HT-29 (cell line): ENCODE data around the gene SLIT3. TPM values are rescaled to one million over a fixed set of nuclear protein-coding genes. Genes with fewer than 3 reads are reported as not detected.
A peak's percentile ranks its signal among the peaks of the same experiment; 100 is the strongest.

Experiments used
- DNase-seq: peaks from one replicate; pipeline ENCODE4 v3.0.0-alpha.2; 2015; ENCODE audit warnings: low spot score
- total RNA-seq: library from RNA; depleted of rRNA; stranded (reverse); fragments of >200 nt; shearing (Covaris generic); gene quantifications from 2 replicates; pipeline ENCODE4 v1.2.3, GENCODE V29; 2014

The SLIT3 gene
- total RNA-seq, 1 experiment from 2014 or later = not detected

- no peak for DNase-seq
These were observed 305.9 kb downstream of the SLIT3 start for GRCh38 chr5:168995024-168995423.

DNA sequence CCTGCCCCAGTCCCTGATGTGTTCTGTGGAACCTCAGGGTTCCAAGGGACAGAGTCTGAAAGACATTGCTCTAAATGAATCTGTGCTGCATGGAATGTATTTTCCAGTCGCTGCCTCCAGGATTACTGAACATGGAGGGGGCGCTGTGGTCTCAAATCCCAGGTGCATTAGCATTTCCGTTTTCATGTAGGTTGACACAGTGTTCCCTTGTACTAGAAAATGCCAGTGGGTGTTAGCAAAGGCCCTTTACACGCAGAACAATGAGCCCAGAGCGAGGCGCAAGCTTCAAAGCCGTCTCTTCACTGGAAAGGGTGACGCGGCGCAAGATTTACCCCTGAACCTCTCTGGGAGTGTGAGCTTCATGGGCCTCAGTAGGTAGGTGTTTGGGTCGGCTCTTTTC is 308.3 kb downstream of the SLIT3 start:
- DNase-seq = peak; percentile 53

GRCh38 chr5:168992016-168992415 is 308.9 kb downstream of the SLIT3 start:
- no peak for DNase-seq

- no peak for DNase-seq
These were observed 309.6 kb downstream of the SLIT3 start for GRCh38 chr5:168991311-168991710.

DNA sequence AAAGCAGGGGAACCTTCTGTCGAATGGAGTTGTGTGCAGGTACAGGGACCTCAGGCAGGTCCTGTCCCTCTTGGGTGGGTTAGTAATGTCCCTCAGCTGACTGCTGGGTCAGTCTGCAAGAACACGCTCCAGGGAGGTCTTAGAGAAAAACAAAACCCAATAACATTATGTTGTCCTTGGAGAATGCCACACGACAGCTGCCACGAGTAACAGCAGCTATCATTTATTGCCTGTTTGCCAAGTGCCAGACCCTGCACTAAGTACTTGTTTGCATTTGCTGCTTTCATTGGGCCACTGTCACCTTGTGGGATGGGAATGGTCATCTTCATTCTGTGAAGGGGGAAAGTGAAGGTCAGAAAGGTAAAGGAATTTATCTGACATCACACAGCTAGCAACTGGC is 310.3 kb downstream of the SLIT3 start:
- DNase-seq = no peak

GRCh38 chr5:168989731-168990505 is 311.0 kb downstream of the SLIT3 start:
- peak; percentile 18 for DNase-seq

GRCh38 chr5:168988699-168989098 is 312.2 kb downstream of the SLIT3 start:
- no peak for DNase-seq

DNA sequence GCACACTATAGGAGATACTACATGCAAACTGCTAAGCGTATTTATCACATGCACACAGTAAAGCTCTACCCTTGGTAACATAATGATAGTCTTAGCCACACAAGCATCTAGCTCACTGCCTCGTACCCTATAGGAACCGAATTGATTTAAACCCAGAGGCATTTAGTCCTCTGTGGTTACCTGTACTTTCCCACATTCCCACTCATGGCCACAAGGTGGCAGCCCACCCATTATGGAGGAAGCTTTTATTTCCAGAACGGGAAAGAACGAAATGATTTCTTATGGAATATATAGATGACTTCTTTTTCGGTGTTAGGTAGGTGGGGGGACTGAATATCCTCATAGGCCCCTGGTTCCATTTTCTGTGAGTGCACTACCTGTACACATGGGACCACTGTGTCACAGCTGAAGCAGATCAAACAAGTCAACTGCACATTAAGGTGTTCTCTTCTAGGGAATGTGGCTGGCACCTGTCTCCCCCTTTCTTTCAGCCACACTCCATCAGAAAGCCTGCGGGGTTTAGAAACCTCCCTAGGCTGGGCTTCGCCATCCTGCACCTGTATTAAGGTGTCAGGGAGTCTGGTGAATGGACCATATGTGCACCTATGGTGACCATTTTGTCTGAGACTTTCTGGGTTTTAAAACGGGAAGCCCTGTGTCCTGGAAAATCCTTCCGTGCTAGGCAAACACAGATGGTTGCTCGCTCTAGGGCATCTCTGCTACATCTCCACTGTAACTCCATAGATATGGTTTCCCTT is 313.2 kb downstream of the SLIT3 start:
- peak; percentile 87 for DNase-seq

DNA sequence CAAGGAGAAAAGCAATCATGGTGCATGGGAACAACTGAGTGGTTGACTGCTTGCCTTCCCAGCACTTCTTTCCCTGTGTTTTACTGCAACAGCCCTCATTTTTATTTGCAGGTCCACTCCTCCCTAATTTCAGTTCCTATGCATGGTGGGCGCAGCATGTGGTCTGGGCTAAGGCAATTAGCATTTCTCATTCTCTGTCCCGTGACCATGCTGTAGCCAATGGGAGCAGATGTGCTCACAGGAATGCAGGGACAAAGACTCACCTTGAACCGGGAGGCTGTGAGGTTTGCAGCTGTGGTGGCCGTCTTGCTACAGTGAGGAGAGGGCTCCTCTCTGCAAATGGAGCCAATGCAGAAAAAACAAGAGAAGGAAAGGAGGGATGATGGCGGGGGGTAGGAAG is 315.5 kb downstream of the SLIT3 start:
- no peak for DNase-seq

DNA sequence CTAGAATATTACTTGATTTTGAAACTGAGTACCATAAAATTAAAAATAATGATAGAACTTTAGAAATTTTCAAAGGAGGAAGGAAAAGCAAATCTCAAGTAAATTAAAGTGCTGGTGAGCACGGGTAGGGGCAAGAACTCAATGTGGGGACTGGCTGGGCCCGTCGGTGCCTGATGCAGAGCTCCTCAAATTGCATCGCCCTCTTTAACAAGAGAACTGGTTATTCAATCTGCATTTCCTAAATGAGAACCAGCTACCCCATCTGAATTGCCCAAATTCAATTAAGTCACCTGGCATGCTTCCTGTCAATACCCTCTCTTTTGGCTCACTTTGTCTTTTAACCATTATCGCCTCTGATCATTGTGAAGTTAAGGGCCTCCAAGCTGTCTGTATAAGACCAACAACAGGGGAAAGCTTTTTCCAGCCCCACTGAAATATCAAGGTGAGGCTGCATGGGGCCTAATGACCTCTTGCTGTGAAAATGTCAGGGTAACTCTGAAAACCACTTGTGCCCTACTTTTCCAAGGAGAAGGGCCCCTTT is 316.7 kb downstream of the SLIT3 start:
- DNase-seq = no peak

DNA sequence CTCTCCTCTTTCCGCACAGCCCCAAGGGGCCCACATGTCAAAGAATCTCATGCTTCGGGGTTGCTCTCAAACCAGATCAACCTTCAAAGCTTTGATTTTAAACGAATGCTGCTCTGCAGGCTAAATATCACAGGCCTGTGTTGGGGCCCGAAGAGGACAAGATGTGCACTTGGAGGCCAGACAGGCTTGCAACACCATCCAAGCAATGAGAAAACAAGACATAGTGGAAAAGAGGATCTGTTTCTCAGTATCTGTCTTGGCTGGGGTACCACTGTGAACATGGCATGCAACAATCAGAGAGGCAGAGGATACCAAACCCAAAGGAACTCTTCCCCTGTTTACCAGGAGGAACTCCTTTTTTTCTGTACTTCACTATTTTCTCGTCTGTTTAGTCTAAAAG is 321.8 kb downstream of the SLIT3 start:
- no peak for DNase-seq

DNA sequence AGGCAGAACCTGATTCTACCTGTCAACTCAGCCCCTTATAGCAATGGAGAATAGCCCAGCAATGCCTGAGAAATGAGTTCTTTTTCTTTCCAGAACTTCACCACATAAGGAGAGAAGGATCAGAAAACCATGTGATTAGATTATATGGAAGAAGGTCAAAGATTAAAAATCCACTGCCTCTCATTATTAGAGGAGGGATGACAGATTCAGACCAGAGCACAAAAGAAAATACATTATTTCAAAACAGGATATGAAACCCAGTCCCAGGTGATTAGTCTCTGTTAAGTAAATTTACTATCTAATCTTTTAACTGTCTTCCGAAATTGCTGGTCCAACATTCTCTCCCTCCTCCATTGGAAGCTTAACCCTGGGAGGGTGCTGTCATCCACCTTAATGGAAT is 322.4 kb downstream of the SLIT3 start:
- no peak for DNase-seq

GRCh38 chr5:168978015-168978414 is 322.9 kb downstream of the SLIT3 start:
- no peak for DNase-seq

- no peak for DNase-seq
These were observed 324.5 kb downstream of the SLIT3 start for GRCh38 chr5:168976311-168976970.

DNA sequence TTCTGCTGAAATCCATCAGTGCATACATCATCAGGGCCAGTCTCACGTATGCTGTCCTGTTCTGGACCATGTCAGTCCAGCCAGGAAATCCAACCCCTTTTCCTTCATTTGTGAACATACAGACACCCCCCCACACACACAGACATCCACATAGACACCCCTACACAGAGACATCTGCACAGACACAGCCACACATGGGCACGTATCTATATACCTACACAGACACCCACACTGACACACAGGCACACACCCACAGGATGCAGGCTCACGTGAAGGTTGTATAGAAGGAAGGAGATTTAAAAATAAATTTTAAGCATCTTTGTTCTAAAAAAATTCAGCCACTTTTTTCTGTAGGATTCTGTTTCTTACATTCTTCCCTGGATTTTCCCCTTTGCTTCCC is 325.6 kb downstream of the SLIT3 start:
- no peak for DNase-seq

- DNase-seq = no peak
These were observed 326.9 kb downstream of the SLIT3 start for GRCh38 chr5:168974082-168974481.

- DNase-seq = no peak
These were observed 328.2 kb downstream of the SLIT3 start for GRCh38 chr5:168972731-168973130.

GRCh38 chr5:168971100-168971499 is 329.8 kb downstream of the SLIT3 start:
- no peak for DNase-seq

DNA sequence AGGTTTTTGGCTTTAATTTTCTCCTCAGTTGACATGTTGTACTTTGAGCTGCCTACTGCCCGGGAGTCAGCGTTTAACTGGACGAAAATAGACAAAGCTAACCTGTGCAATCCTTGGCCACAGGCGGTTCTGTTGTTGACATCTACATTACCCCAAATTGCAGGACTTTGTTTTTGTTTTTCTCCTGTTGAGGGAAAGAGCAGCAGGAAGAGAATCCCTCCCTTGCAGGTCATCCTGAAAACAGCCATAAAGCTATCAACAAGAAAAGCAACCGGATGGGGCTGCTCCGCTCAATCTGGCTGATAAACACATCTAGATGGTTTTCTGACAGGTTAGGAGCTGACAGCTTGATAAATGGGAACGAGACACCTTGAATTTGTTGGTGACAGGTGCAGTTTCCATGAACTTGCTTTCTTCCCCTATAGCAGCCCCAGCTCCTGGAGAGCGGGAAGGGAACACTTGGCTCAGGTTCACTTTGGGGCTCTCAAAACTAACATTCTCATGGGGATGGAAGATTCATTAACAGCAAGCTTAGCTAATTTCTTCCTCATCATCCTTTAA is 331.5 kb downstream of the SLIT3 start:
- no peak for DNase-seq

- no peak for DNase-seq
These were observed 332.9 kb downstream of the SLIT3 start for GRCh38 chr5:168967882-168968620.

- DNase-seq = no peak
These were observed 335.3 kb downstream of the SLIT3 start for GRCh38 chr5:168965638-168966037.
